ENCODE measurements around the gene UQCC3. TPM values are rescaled to one million over a fixed set of nuclear protein-coding genes. Genes with fewer than 3 reads are reported as not detected.

The UQCC3 gene
- total and polyA plus RNA-seq, 2 of the 13 experiments (the other 11 are each of a cell fraction or from before 2014, with no cell fraction given) = 7.7 to 16.0 TPM

DNA sequence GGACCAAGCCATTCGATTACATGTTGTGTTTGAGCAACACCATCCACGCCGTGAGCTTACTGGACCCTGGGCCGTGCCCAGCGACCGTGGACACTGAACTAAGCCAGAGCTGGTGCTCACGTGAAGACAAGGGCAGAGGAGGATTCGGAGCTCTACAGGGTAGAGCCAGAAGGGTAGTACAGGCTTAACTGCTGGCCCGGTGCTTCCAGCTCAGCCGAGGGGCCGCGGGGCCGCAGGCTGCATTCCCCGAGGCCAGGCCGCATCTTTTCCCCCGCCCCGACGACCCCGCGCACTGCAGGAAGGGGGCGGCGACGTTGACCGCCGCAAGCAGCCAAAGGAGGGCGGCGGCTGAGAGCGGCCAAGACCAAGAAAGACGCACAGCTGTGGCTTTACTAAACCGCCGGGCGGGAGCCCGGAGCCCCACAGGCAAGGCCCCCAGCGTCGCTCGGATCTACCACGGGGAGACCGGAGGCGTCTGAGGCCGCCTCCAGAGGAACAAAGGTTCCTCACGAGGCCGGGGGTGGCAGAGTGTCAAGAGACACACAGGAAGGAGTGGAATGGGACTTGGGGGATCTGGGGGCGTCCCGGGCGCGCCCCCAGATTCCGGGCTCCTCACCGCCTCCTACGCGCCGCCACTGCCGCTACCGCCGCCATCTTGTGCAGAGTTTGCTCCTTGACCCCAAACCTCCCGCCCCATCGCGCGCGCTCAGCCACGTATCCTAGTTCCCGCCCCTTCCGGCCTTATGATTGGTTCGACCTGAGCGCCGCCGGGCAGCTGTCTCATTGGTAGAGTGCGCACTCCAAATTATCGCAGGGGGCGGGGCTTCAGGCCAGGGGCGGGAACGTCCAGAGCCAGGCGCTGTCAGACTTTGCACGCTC lies 25.3 kb upstream of the UQCC3 start, which contains the start of gene GANAB (continued):
- TF ChIP-seq, protein P1, sequence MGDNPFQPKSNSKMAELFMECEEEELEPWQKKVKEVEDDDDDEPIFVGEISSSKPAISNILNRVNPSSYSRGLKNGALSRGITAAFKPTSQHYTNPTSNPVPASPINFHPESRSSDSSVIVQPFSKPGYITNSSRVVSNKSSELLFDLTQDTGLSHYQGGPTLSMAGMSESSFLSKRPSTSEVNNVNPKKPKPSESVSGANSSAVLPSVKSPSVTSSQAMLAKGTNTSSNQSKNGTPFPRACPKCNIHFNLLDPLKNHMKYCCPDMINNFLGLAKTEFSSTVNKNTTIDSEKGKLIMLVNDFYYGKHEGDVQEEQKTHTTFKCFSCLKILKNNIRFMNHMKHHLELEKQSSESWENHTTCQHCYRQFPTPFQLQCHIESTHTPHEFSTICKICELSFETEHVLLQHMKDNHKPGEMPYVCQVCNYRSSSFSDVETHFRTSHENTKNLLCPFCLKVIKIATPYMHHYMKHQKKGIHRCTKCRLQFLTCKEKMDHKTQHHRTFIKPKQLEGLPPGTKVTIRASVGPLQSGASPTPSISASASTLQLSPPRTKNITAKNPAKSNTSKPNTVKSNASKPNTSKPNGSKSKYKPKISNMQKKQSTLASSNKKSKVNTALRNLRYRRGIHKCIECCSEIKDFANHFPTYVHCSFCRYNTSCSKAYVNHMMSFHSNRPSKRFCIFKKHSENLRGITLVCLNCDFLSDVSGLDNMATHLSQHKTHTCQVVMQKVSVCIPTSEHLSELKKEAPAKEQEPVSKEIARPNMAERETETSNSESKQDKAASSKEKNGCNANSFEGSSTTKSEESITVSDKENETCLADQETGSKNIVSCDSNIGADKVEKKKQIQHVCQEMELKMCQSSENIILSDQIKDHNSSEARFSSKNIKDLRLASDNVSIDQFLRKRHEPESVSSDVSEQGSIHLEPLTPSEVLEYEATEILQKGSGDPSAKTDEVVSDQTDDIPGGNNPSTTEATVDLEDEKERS (CRISPR knock-in tag; IDR thresholded peaks at IDR 0.05) = peak; percentile 35; the same call in 1 of the 2 replicates
- TF ChIP-seq MIER3 (CRISPR knock-in tag; IDR thresholded peaks at IDR 0.05; ENCODE audit: borderline replicate concordance) (peak; percentile 39; the same call in 1 of the 2 replicates), ZNF12 (CRISPR knock-in tag; IDR thresholded peaks at IDR 0.05) (no peak), RORA (CRISPR knock-in tag; IDR thresholded peaks at IDR 0.05) (no peak), SRSF1 (optimal IDR thresholded peaks at IDR 0.05; ENCODE audit: low read depth, low read length) (peak; percentile 91), ZSCAN29 (CRISPR knock-in tag; conservative IDR thresholded peaks at IDR 0.05) (no peak), NR2F1 (CRISPR knock-in tag; IDR thresholded peaks at IDR 0.05) (peak in 1 of 2 experiments; percentile 87; a peak in 3 of 4 replicates), MED1 (CRISPR knock-in tag; IDR thresholded peaks at IDR 0.05) (no peak), KDM6A (CRISPR knock-in tag; IDR thresholded peaks at IDR 0.05; ENCODE audit: low read depth) (no peak), SNAPC2 (CRISPR knock-in tag; IDR thresholded peaks at IDR 0.05) (no peak), ZNF3 (CRISPR knock-in tag; IDR thresholded peaks at IDR 0.05) (no peak), ZNF605 (CRISPR knock-in tag; IDR thresholded peaks at IDR 0.05) (no peak), ZNF777 (CRISPR knock-in tag; IDR thresholded peaks at IDR 0.05) (peak; percentile 57; the same call in 1 of the 2 replicates), MBNL3 (CRISPR knock-in tag; conservative IDR thresholded peaks at IDR 0.05) (no peak)
- TF ChIP-seq, protein P2, sequence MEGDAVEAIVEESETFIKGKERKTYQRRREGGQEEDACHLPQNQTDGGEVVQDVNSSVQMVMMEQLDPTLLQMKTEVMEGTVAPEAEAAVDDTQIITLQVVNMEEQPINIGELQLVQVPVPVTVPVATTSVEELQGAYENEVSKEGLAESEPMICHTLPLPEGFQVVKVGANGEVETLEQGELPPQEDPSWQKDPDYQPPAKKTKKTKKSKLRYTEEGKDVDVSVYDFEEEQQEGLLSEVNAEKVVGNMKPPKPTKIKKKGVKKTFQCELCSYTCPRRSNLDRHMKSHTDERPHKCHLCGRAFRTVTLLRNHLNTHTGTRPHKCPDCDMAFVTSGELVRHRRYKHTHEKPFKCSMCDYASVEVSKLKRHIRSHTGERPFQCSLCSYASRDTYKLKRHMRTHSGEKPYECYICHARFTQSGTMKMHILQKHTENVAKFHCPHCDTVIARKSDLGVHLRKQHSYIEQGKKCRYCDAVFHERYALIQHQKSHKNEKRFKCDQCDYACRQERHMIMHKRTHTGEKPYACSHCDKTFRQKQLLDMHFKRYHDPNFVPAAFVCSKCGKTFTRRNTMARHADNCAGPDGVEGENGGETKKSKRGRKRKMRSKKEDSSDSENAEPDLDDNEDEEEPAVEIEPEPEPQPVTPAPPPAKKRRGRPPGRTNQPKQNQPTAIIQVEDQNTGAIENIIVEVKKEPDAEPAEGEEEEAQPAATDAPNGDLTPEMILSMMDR (CRISPR knock-in tag; IDR thresholded peaks at IDR 0.05) = no peak
- TF ChIP-seq, protein P3, sequence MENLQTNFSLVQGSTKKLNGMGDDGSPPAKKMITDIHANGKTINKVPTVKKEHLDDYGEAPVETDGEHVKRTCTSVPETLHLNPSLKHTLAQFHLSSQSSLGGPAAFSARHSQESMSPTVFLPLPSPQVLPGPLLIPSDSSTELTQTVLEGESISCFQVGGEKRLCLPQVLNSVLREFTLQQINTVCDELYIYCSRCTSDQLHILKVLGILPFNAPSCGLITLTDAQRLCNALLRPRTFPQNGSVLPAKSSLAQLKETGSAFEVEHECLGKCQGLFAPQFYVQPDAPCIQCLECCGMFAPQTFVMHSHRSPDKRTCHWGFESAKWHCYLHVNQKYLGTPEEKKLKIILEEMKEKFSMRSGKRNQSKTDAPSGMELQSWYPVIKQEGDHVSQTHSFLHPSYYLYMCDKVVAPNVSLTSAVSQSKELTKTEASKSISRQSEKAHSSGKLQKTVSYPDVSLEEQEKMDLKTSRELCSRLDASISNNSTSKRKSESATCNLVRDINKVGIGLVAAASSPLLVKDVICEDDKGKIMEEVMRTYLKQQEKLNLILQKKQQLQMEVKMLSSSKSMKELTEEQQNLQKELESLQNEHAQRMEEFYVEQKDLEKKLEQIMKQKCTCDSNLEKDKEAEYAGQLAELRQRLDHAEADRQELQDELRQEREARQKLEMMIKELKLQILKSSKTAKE (CRISPR knock-in tag; IDR thresholded peaks at IDR 0.05; ENCODE audit: borderline replicate concordance) = no peak
- TF ChIP-seq, protein P4, sequence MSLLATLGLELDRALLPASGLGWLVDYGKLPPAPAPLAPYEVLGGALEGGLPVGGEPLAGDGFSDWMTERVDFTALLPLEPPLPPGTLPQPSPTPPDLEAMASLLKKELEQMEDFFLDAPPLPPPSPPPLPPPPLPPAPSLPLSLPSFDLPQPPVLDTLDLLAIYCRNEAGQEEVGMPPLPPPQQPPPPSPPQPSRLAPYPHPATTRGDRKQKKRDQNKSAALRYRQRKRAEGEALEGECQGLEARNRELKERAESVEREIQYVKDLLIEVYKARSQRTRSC (CRISPR knock-in tag; IDR thresholded peaks at IDR 0.05; ENCODE audit: low read depth) = peak; percentile 47; the same call in 1 of the 2 replicates
